PFSK-1 (cell line): Measurements from ENCODE around the gene BMP2K.

Source experiments
- FOXP2 ChIP-seq: optimal IDR thresholded peaks from 2 replicates; pipeline ENCODE3; 2011; ENCODE audit warnings: borderline replicate concordance, control low read depth, inconsistent platforms; ENCODE audit not compliant: insufficient read depth; ENCODE audit errors: extremely low read length, extremely low read depth
- POLR2AphosphoS5 ChIP-seq: IDR thresholded peaks from 2 replicates; pipeline ENCODE4 v1.6.1; 2012; ENCODE audit warnings: low read depth, mild to moderate bottlenecking, control low read depth, low read length, moderate library complexity
- REST ChIP-seq, 2 experiments: IDR thresholded peaks; 2 replicates each; pipeline versions ENCODE4 v1.6.1 to v1.8.0; 2011 to 2012; ENCODE audit warnings: low read depth in 2 of 2, low read length in 2 of 2, control low read depth in 1 of 2, inconsistent platforms in 1 of 2, mild to moderate bottlenecking in 1 of 2, moderate library complexity in 1 of 2; ENCODE audit not compliant: insufficient read depth in 1 of 2
- SIN3A ChIP-seq: IDR thresholded peaks from 2 replicates; pipeline ENCODE4 v1.6.1; 2012; ENCODE audit warnings: mild to moderate bottlenecking, low read length, moderate library complexity, borderline replicate concordance; ENCODE audit not compliant: insufficient read depth
- TAF1 ChIP-seq: IDR thresholded peaks from 2 replicates; pipeline ENCODE4 v1.6.1; 2012; ENCODE audit warnings: low read length, control low read depth, borderline replicate concordance; ENCODE audit not compliant: insufficient read depth

BMP2K gene

GRCh38 chr4:78797777-78798284 is 21.7 kb downstream of the BMP2K start:
- TF ChIP-seq POLR2AphosphoS5 = no peak
- TF ChIP-seq SIN3A = no peak

GRCh38 chr4:78799551-78800495 is 23.7 kb downstream of the BMP2K start:
- no peak for TF ChIP-seq FOXP2
- TF ChIP-seq REST (IDR thresholded peaks at IDR 0.05; ENCODE audit: insufficient read depth in 1 of 2, low read depth in 2 of 2, low read length in 2 of 2) = no peak
- TF ChIP-seq SIN3A = no peak
- no peak for TF ChIP-seq POLR2AphosphoS5
- no peak for TF ChIP-seq TAF1

- TF ChIP-seq SIN3A = no peak
- no peak for TF ChIP-seq REST (IDR thresholded peaks at IDR 0.05; ENCODE audit: insufficient read depth in 1 of 2, low read depth in 2 of 2, low read length in 2 of 2)
- TF ChIP-seq FOXP2 = no peak
- no peak for TF ChIP-seq POLR2AphosphoS5
- no peak for TF ChIP-seq TAF1
Measured at GRCh38 chr4:78800965-78801364, 24.8 kb downstream of the BMP2K start.

GRCh38 chr4:78803983-78804382 is 27.8 kb downstream of the BMP2K start:
- TF ChIP-seq SIN3A (no peak), FOXP2 (no peak), REST (IDR thresholded peaks at IDR 0.05; ENCODE audit: insufficient read depth in 1 of 2, low read depth in 2 of 2, low read length in 2 of 2) (no peak), POLR2AphosphoS5 (no peak), TAF1 (no peak)

- TF ChIP-seq SIN3A (no peak), FOXP2 (no peak), REST (IDR thresholded peaks at IDR 0.05; ENCODE audit: insufficient read depth in 1 of 2, low read depth in 2 of 2, low read length in 2 of 2) (no peak), TAF1 (no peak), POLR2AphosphoS5 (no peak)
Measured at GRCh38 chr4:78806943-78807460, 30.9 kb downstream of the BMP2K start.
